ENCODE data around the gene SEM1.

GRCh38 chr7:96665689-96666088 lies 44.0 kb downstream of the SEM1 start:
- TF ChIP-seq, protein P1, sequence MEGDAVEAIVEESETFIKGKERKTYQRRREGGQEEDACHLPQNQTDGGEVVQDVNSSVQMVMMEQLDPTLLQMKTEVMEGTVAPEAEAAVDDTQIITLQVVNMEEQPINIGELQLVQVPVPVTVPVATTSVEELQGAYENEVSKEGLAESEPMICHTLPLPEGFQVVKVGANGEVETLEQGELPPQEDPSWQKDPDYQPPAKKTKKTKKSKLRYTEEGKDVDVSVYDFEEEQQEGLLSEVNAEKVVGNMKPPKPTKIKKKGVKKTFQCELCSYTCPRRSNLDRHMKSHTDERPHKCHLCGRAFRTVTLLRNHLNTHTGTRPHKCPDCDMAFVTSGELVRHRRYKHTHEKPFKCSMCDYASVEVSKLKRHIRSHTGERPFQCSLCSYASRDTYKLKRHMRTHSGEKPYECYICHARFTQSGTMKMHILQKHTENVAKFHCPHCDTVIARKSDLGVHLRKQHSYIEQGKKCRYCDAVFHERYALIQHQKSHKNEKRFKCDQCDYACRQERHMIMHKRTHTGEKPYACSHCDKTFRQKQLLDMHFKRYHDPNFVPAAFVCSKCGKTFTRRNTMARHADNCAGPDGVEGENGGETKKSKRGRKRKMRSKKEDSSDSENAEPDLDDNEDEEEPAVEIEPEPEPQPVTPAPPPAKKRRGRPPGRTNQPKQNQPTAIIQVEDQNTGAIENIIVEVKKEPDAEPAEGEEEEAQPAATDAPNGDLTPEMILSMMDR (IDR thresholded peaks at IDR 0.05; ENCODE audit: low read depth, low read length) = no peak
- TF ChIP-seq MAX (IDR thresholded peaks at IDR 0.05; ENCODE audit: low read depth, low read length) (no peak), POLR2A (IDR thresholded peaks at IDR 0.05; ENCODE audit: extremely low read depth, insufficient read length) (no peak), MYC (IDR thresholded peaks at IDR 0.05; ENCODE audit: low read depth, low read length) (no peak)
